ENCODE measurements around the gene FCMR.
"Not testable (repeated sequence)": the region's sequence is repeated elsewhere in the genome, so short reads cannot be mapped to it uniquely, and the experiment has no call there.

Gene FCMR

GRCh38 chr1:206867239-206867638, 54.5 kb downstream of the FCMR start:
- DNase-seq = no peak

- DNase-seq = no peak
These were observed 55.7 kb downstream of the FCMR start for GRCh38 chr1:206866062-206866461.

DNA sequence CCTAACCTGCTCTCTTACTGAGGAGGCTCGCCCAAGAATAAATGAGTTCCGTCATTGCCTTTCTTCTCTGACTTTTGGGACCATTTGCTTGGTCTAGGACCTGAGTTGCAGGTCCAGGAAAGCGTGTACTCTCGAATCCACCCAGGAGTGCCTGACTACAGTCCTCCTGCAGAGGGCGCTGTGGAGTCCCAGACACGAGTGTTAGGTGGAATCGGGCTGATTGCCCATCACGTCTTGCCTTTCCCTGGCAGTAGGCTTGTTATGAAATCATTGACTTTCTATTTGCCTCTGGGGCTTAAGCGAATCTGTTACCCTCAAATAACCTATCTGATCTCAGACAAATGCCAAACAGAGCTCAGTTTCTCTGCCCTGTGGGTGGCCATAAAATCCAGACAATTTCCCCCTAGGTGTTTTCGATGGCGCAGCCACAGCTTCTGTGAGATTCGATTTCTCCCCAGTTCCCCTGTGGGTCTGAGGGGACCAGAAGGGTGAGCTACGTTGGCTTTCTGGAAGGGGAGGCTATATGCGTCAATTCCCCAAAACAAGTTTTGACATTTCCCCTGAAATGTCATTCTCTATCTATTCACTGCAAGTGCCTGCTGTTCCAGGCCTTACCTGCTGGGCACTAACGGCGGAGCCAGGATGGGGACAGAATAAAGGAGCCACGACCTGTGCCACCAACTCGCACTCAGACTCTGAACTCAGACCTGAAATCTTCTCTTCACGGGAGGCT, 56.6 kb downstream of the FCMR start, which contains the start of gene IL20:
IL20 (plus strand) TSS at position 685 of the 733 bp plus-strand sequence. CDS start 230 bp downstream, outside the sequence.
- DNase-seq = peak; percentile 5

GRCh38 chr1:206863266-206863665, 58.5 kb downstream of the FCMR start:
- no peak for DNase-seq

DNA sequence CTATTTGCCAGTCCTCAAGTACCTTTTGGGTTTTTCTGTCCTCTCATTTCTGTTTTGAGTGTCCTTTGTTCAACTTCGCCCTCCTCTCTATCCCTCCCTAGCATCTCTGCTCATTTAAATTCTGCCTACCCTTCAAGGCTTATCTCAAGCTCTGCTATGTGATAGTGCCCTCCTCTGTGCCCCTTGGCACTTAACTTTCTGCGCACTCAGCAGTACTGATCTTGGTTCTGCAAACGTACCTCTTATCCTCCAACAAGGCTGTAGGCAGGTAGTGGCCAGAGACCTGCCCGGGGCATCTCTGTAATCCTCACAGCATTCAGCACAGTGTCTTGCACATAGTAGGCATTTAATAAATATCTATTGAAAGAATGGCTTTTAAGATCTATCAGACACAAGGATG, 61.6 kb downstream of the FCMR start:
- DNase-seq = no peak

GRCh38 chr1:206859082-206859521, 62.6 kb downstream of the FCMR start:
- DNase-seq = no peak

DNA sequence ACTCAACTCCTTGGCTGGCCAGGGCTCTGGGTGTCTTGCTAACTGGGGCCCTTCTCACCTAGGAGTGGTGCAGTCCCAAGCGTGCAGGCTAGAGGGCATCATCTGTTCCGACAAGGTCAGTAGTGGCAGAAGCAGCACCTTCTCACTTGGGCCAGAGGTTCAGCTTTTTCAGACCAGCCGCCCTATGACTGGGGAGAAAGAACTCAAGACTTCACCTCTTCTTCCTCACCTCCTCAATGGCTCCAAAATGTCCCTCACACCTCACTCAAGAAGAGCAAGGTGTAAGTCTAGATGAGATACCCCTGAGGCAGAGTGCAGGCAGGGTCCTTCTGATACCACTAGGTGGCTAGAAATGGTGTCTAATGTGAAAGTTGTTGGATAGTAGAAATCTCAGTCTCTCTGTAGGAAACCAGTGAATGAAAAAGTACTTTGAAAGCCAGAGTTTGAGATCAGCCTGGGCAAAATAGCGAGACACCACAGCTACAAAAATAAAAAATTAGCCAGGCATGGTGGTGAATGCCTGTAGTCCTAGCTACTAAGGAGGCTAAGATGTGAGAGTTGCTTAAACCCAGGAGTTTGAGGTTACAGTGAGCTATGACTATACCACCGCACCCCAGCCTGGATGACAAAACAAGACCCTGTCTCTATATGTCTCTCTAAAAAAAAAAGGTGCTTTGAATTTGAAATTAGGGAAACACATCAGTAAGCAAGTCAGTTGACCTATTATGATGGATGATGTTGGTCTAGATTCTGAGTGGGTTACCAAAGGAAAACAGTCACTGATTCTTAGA, 64.9 kb downstream of the FCMR start:
- no peak for DNase-seq

DNA sequence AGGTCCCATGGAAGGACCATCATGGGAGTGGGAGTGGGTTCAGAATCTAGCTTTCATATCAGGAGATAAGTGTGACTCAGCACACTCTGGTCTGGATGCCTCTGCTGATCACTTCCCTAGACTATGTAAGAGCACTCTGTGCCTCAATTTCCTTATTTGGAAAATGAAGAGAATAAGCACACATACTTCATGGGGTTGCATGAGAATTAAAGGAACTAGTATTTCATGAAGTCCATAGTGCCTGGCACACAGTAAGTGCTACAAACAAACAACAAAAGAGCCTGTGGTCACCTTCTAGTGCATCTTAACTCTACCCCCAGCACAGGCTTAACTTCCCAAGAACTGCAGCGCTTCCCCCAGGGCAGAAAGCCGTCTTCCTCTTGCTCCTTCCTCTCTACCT, 65.9 kb downstream of the FCMR start:
- no peak for DNase-seq

GRCh38 chr1:206854401-206855129, 67.2 kb downstream of the FCMR start:
- no peak for DNase-seq

- not testable (repeated sequence) for DNase-seq
These were observed 68.0 kb downstream of the FCMR start for GRCh38 chr1:206853696-206854095.
